Spleen (tissue), 11 donors: ENCODE data around the gene PHACTR4. TPM values are rescaled to one million over a fixed set of nuclear protein-coding genes. Genes with fewer than 3 reads are reported as not detected.

Source experiments
- DNase-seq: peaks from one replicate; pipeline ENCODE4 v3.0.0-alpha.2; 2020
- H3K27ac ChIP-seq, 8 donors: fragments of 200-600 bp; sonication (generic) in 7 of 8; 1 replicate in 4 of 8; 2 replicates in 4 of 8; pipeline versions ENCODE4 v1.5.0 to v1.8.0; 2016 to 2021; ENCODE audit warnings: inconsistent platforms in 4 of 8, mild to moderate bottlenecking in 4 of 8, moderate library complexity in 1 of 8
- H3K27me3 ChIP-seq, 7 donors: fragments of 200-600 bp; sonication (generic) in 6 of 7; replicated peaks in 1 of 7; 1 replicate in 4 of 7; 2 replicates in 3 of 7; pipeline versions ENCODE4 v1.5.0 to v1.8.0; 2016 to 2021; ENCODE audit warnings: inconsistent platforms in 3 of 7, mild to moderate bottlenecking in 1 of 7
- H3K36me3 ChIP-seq, 6 donors: fragments of 200-600 bp; sonication (generic) in 5 of 6; 1 replicate in 4 of 6; 2 replicates in 2 of 6; pipeline versions ENCODE4 v1.5.0 to v1.8.0; 2016 to 2021; ENCODE audit warnings: inconsistent platforms in 2 of 6
- H3K4me1 ChIP-seq, 6 donors: fragments of 200-600 bp; sonication (generic) in 5 of 6; 1 replicate in 3 of 6; 2 replicates in 3 of 6; pipeline versions ENCODE4 v1.5.0 to v1.8.0; 2016 to 2021; ENCODE audit warnings: inconsistent platforms in 3 of 6
- H3K4me3 ChIP-seq, 8 donors: fragments of 200-600 bp; sonication (generic) in 7 of 8; 1 replicate in 4 of 8; 2 replicates in 4 of 8; pipeline versions ENCODE4 v1.5.0 to v1.8.0; 2016 to 2021; ENCODE audit warnings: inconsistent platforms in 4 of 8, mild to moderate bottlenecking in 4 of 8, moderate library complexity in 2 of 8
- H3K9me3 ChIP-seq, 8 donors: fragments of 200-600 bp; sonication (generic) in 7 of 8; 1 replicate in 4 of 8; 2 replicates in 4 of 8; pipeline versions ENCODE4 v1.5.0 to v1.8.0; 2016 to 2021; ENCODE audit warnings: inconsistent platforms in 4 of 8
- POLR2A ChIP-seq, 3 donors: fragments of 450-650 bp; IDR thresholded peaks; one replicate each; pipeline ENCODE4 v1.5.1; 2017; ENCODE audit warnings: antibody characterized with exemption in 3 of 3, mild to moderate bottlenecking in 1 of 3
- POLR2AphosphoS5 ChIP-seq, 3 donors: sonication (generic); formaldehyde crosslinking; IDR thresholded peaks; one replicate each; pipeline ENCODE4 v1.5.1; 2017; ENCODE audit warnings: antibody characterized with exemption in 3 of 3
- WGBS, 5 donors: extraction: QIAGEN DNeasy Blood & Tissue Kit in 3 of 5; methylation state at CpG; one replicate each; pipeline versions ENCODE4 v1.1.5 to v1.1.7; 2013 to 2018; 5-methylcytosine and 5-hydroxymethylcytosine counted together
- intact Hi-C: fragments of 100-400 bp; cut with DNase I; formaldehyde crosslinking; loops from one replicate; pipeline ENCODE4 v1.15.0; 2023; ENCODE audit warnings: low total_unique reads
- polyA plus RNA-seq, 3 donors: library from polyadenylated mRNA; stranded (reverse); fragments of 200-250 nt; gene quantifications; one replicate each; pipeline ENCODE4 v1.2.1, GENCODE V29; 2013
- total RNA-seq, 7 donors: library from RNA; depleted of rRNA in 3 of 7; stranded (reverse); fragments of >200 nt in 3 of 7; fragmentation: NEBNext Ultra II Directional in 4 of 7; extraction: Animal tissue kit (Norgen Biotek cat#: 25700) in 4 of 7; gene quantifications; one replicate each; pipeline versions ENCODE4 v1.1.0 to v1.2.1, GENCODE V29; 2016 to 2021
- TF ChIP-seq, protein P1 (sequence below), 11 experiments: fragments of 200-600 bp in 7 of 11; fragments of 450-650 bp in 4 of 11; sonication (generic) in 4 of 11; IDR thresholded peaks in 8 of 11; conservative IDR thresholded peaks in 3 of 11; 1 replicate in 7 of 11; 2 replicates in 4 of 11; pipeline versions ENCODE4 v1.4.0 to v1.8.0; 2016 to 2021; ENCODE audit warnings: antibody characterized with exemption in 11 of 11, inconsistent platforms in 4 of 11, mild to moderate bottlenecking in 1 of 11
- donor health status: healthy with polysubstance abuse.
- donor health status: DM: no; HTN: no; CAD: no; lungs with moderate emphysema.
- donor health status: DM: no; HTN: no; CAD: no.
- donor health status: Bipolar disorder and iron deficiency.
- donor health status: healthy.
- donor health status: DM: no; HTN: no; CAD: no.
- donor health status: DM: yes; HTN: yes; CAD: no.

Gene PHACTR4
- total and polyA plus RNA-seq, 10 donors = 8.2 to 55.9 (median 31.3) TPM

GRCh38 chr1:28516518-28516956, 147.0 kb downstream of the PHACTR4 start:
- H3K36me3 ChIP-seq = peaks cover 0 to 41% (median 36%) of the 10 kb centered on the region in 6 donors
- H3K9me3 ChIP-seq = no peaks in the 10 kb centered on the region
- H3K4me3 ChIP-seq = no peak overlapping the region
- H3K27ac ChIP-seq = peak overlapping the region in 4 of 8 donors; percentile 2 to 89 (median 50)
- 84 to 100% (median 97%) methylated on average over 1 of the region's 1 CpG for WGBS, 5 donors
- H3K27me3 ChIP-seq = no peaks in the 10 kb centered on the region
- intact Hi-C loops = loop anchor here (10.0 kb wide), 1 partner anchor 358 kb away; no protein-coding TSS in a partner anchor
- no peak for DNase-seq
- peaks cover 14 to 78% (median 46%) of the 10 kb centered on the region in 6 donors for H3K4me1 ChIP-seq
- TF ChIP-seq POLR2A (IDR thresholded peaks at IDR 0.05) (no peak), POLR2AphosphoS5 (IDR thresholded peaks at IDR 0.05) (no peak)
- TF ChIP-seq, protein P1, sequence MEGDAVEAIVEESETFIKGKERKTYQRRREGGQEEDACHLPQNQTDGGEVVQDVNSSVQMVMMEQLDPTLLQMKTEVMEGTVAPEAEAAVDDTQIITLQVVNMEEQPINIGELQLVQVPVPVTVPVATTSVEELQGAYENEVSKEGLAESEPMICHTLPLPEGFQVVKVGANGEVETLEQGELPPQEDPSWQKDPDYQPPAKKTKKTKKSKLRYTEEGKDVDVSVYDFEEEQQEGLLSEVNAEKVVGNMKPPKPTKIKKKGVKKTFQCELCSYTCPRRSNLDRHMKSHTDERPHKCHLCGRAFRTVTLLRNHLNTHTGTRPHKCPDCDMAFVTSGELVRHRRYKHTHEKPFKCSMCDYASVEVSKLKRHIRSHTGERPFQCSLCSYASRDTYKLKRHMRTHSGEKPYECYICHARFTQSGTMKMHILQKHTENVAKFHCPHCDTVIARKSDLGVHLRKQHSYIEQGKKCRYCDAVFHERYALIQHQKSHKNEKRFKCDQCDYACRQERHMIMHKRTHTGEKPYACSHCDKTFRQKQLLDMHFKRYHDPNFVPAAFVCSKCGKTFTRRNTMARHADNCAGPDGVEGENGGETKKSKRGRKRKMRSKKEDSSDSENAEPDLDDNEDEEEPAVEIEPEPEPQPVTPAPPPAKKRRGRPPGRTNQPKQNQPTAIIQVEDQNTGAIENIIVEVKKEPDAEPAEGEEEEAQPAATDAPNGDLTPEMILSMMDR (IDR thresholded peaks at IDR 0.05 in 8 of 11, conservative IDR thresholded peaks at IDR 0.05 in 3 of 11) = no peak

DNA sequence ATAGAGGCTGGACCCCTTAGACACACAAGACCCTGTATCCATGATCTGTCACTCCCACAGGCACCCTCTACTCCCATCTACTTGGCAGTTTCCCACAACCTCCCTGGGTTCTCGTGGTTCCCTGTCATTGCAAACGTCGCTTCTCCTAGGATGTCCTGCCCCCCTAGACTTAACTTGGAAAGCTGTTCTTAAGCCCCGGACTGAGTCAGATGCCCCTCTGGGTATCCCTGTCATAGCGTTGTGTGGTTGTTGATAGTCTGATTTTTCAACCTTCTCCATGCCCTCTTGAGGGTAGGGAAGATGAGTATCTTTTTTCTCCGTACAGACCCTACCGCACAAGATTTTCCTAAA, 148.1 kb downstream of the PHACTR4 start:
- H3K27me3 ChIP-seq = no peaks in the 10 kb centered on the region
- DNase-seq = no peak
- H3K27ac ChIP-seq = peak overlapping the region in 7 of 8 donors; percentile 60 to 90 (median 86)
- TF ChIP-seq, protein P1 (IDR thresholded peaks at IDR 0.05 in 8 of 11, conservative IDR thresholded peaks at IDR 0.05 in 3 of 11) = peak in 1 of 11 experiments; percentile 3
- TF ChIP-seq POLR2AphosphoS5 (IDR thresholded peaks at IDR 0.05) = no peak
- peaks cover 9 to 68% (median 35%) of the 10 kb centered on the region in 6 donors for H3K4me1 ChIP-seq
- peaks cover 0 to 30% (median 25%) of the 10 kb centered on the region in 6 donors for H3K36me3 ChIP-seq
- WGBS, 5 donors = 12 to 28% (median 17%) methylated on average over 7 of the region's 7 CpGs
- H3K9me3 ChIP-seq = no peaks in the 10 kb centered on the region
- intact Hi-C loops = loop anchor here (10.0 kb wide), 1 partner anchor 357 kb away; no protein-coding TSS in a partner anchor
- peak overlapping the region in 5 of 8 donors; percentile 74 to 91 (median 77) for H3K4me3 ChIP-seq

GRCh38 chr1:28518000-28518744, 148.6 kb downstream of the PHACTR4 start:
- peak overlapping the region; percentile 60 to 90 (median 84) for H3K27ac ChIP-seq
- intact Hi-C loops = loop anchor here (10.0 kb wide), 1 partner anchor 357 kb away; no protein-coding TSS in a partner anchor
- peak overlapping the region; percentile 71 to 91 (median 77) for H3K4me3 ChIP-seq
- WGBS, 5 donors = 0 to 2% (median 0%) methylated on average over 16 to 92 of the region's 92 CpGs
- H3K9me3 ChIP-seq = no peaks in the 10 kb centered on the region
- H3K4me1 ChIP-seq = peaks cover 9 to 62% (median 30%) of the 10 kb centered on the region in 6 donors
- peak; percentile 98 for DNase-seq
- peaks cover 0 to 25% (median 20%) of the 10 kb centered on the region in 6 donors for H3K36me3 ChIP-seq
- TF ChIP-seq POLR2AphosphoS5 (IDR thresholded peaks at IDR 0.05) = peak; percentile 86 to 90 (median 90)
- TF ChIP-seq, protein P1 (IDR thresholded peaks at IDR 0.05 in 8 of 11, conservative IDR thresholded peaks at IDR 0.05 in 3 of 11) = peak; percentile 96 to 100 (median 99)
- TF ChIP-seq POLR2A (IDR thresholded peaks at IDR 0.05) = no peak
- H3K27me3 ChIP-seq = no peaks in the 10 kb centered on the region
